GM19193 (cell line): ENCODE data around the gene ENOSF1.
A peak's percentile ranks its signal among the peaks of the same experiment; 100 is the strongest.

Source experiments
- POLR2A ChIP-seq: IDR thresholded peaks from 4 replicates; pipeline ENCODE4 v1.6.1; 2011; ENCODE audit not compliant: insufficient read depth, insufficient read length; ENCODE audit errors: extremely low read depth

ENOSF1 gene

DNA sequence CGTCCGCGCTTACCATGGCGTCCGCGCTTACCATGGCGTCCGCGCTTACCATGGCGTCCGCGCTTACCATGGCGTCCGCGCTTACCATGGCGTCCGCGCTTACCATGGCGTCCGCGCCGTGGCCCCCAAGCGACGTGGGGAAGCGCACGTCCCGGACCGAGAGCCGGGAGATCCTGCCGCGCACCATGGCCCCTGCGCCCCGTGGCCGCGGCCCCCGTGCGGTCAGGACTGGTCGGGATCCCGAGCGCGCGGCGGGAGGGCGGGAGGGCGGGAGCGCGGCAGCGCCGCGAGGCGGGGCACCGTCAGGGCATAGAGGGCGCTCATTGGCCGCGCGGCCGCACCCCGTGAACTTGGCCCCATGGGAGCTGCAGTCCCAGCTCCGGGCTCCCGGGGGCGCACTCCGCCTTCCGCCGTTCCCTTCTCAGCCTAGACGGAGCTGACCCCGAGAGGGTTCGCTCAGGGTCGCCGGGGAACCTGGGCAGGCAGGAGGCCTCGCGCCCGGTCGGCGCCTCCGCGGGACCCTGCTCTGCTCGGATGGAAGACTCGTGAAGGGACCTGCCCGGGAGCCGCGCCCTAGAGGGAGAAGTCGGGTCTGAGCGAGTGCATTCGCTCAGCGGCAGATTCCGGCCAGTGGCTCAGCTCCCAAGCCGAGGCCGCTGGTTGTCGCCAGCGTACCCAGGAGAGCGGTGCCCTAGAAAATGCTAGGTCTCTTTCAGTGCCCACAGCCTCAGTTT lies at the start of gene ENOSF1:
ENOSF1 (minus strand) TSS at position 230 of the 734 bp plus-strand sequence; CDS start at position 187, 43 bp downstream.
- TF ChIP-seq POLR2A: peak; percentile 60

GRCh38 chr18:755506-755905 lies 43.1 kb upstream of the ENOSF1 start:
- TF ChIP-seq POLR2A: no peak

DNA sequence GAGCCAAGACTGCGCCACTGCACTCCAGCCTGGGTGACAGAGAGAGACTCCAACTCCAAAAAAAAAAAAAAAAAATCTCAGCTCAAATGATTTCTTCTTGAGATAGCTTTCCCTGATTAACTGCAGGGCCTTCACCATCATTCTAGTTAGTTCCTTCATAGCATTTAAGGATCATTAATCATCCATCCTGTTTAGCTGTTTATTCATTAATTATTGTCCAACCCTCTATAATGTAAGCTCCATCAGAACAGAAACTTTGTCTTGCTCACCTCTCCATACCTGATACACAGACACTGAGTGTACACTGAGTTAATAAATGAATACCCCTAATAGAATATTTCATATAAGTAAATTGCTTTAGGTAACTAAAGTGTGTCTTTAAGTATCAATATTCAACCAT lies 42.2 kb upstream of the ENOSF1 start:
- no peak for TF ChIP-seq POLR2A

DNA sequence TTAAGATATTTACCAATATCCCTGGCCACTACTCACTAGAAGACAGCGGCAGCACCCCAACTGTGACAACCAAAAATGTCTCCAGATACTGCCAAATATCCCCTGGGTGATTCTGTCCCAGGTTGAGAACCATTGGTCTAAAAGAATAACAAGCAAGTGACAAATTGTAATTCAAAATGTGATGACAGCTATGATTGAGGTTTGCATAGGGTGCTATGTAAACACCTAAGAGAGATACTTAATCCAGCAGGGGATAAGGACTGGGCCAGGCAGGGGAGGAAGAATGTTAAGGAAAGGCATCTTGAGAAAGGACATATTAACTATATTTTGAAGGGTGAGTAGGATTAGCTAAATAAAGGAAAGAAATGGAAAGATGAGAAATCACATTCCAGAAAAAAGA lies 38.0 kb upstream of the ENOSF1 start:
- TF ChIP-seq POLR2A: no peak

GRCh38 chr18:744832-745597 lies 32.6 kb upstream of the ENOSF1 start:
- no peak for TF ChIP-seq POLR2A

DNA sequence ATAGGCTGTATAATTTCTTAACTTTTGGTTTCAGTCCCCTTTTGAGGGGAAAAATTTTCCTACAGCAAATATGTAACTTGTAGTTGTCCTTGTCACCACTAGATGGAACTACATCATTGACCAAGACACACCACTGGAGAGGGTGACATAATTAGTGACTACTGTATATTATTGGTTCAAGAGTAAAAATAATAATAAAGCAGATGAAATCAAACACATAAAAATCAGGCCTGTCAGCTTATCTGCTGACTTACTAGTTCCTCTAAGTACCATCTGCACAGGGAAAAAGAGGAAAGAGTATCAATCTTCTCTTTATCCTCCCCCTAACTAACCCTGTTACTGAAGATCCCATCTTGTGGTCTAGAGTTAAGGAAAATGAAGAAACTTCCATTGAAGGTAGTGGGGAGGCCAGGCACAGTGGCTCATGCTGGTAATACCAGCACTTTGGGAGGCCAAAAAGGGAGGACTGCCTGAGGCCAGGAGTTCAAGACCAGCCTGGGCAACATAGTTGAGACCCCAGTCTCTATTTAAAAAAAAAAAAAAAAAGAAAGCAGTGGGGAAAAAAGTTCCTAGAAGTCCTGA lies 29.6 kb upstream of the ENOSF1 start:
- TF ChIP-seq POLR2A: no peak

- no peak for TF ChIP-seq POLR2A
Measured at GRCh38 chr18:732371-732770, 19.9 kb upstream of the ENOSF1 start.

- TF ChIP-seq POLR2A: no peak
Measured at GRCh38 chr18:731185-731584, 18.8 kb upstream of the ENOSF1 start.

- TF ChIP-seq POLR2A: no peak
Measured at GRCh38 chr18:730692-731091, 18.3 kb upstream of the ENOSF1 start.

DNA sequence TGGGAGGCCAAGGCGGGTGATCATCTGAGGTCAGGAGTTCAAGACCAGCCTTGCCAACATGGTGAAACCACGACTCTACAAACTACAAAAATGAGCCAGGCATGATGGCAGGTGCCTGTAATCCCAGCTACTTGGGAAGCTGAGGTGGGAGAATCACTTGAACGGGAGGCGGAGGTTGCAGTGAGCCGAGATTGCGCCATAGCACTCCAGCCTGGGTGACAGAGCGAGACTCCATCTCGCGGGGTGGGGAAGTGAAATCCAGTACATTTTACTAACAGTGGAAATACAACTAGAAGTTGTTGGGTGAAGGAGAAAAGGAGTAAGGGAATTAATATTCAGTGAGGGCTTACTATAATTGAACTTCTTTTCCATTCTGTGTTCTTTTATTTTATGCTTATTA lies 13.2 kb upstream of the ENOSF1 start:
- TF ChIP-seq POLR2A: no peak

DNA sequence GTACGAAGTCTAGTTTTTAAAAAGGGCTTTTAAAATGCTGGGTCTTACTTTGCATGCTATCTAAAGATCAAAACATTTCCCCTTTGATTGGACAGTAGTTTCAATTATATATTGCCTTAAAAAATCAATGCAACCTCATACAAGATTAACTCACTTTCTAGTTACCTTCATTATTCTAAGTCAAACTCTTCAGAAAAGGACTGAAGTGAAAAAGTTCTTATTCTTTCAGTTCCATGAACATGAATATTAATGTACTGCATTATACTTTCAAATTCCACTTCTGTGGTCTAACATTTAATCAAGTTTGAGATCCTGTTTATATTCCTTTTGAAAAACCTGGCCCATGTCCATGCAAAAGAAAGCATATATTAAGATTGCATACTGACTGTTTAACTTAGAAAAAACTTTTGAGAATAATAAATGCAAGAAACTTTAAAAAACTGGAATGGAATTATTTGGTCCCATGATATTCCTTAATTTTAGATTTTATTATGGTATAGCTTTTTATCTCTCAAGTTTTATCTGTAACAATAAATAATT lies 11.2 kb upstream of the ENOSF1 start:
- TF ChIP-seq POLR2A: no peak

DNA sequence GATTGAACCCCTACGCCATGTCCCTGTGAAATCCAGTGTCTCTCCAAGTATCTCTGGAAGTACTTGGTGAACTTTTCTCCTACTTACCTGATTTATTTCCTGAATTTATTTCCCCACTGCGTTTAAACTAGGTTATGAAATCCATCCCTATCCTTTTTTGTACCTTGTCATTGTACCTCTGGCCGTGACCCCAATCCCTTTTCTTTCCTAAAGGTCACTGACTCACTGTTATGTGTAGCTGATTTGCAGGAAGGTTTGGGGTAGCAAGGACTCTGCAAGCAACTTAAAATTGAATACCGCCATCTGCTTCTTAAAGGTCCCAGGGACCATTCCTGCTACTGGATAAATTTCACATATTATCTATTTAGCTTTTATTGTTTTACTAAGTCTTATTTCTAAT lies 4.6 kb upstream of the ENOSF1 start:
- no peak for TF ChIP-seq POLR2A

- TF ChIP-seq POLR2A: no peak
Measured at GRCh38 chr18:715626-716025, 3.2 kb upstream of the ENOSF1 start.

- no peak for TF ChIP-seq POLR2A
Measured at GRCh38 chr18:713135-713490, 683 bp upstream of the ENOSF1 start.

DNA sequence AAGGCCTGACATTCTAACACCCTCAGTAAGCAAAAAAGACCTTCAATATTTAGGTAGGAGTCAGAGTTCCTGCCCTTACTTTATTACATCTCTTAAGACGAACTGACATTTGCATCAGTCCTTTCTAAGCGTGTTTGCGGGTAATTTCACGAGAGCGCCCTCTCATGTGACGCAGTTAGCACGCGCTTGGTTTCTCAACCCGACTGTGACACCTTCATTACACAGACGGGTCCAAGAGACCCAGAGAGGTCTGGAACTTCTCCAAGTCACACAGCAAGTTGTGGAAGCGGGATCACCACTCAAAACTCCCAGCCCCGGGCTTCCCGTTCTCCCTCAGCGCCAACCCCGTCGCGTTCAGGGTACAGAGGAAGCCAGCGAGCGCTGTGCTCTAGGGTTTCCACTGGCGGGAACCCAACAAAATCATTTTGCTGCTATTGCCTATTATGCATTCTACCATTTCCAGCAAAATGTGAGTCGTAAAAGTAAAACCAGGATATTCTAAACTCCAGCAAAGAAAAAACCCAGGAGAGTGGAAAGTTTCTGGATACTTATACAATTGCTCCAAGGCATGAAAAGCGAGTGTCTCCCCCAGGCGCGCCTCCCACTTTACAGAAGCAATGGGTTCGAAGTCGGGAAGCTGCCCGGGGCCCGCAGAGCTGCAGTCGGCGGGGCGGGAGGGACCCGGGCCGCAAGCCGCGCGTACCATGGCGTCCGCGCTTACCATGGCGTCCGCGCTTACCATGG lies 601 bp downstream of the ENOSF1 start:
- peak; percentile 48 for TF ChIP-seq POLR2A
